Epithelial cell of proximal tubule (primary cell): ENCODE results near the gene C1orf210. TPM values are rescaled to one million over a fixed set of nuclear protein-coding genes. Genes with fewer than 3 reads are reported as not detected.

Source experiments
- DNase-seq: peaks from one replicate; pipeline ENCODE4 v3.0.0-alpha.2; 2011; ENCODE audit warnings: low read depth
- H3K4me3 ChIP-seq: 2 replicates; pipeline ENCODE4 v1.5.1; 2011; ENCODE audit warnings: low read depth, mild to moderate bottlenecking, low read length
- CTCF ChIP-seq: conservative IDR thresholded peaks from 2 replicates; pipeline ENCODE4 v1.5.1; 2012; ENCODE audit warnings: low read depth, mild to moderate bottlenecking, low read length
- total RNA-seq: library from RNA; depleted of rRNA; stranded (reverse); fragments of >200 nt; gene quantifications from 2 replicates; pipeline ENCODE4 v1.2.3, GENCODE V29; 2015

The C1orf210 gene
- total RNA-seq, 1 donor from 2014 or later, result 0.29 TPM

DNA sequence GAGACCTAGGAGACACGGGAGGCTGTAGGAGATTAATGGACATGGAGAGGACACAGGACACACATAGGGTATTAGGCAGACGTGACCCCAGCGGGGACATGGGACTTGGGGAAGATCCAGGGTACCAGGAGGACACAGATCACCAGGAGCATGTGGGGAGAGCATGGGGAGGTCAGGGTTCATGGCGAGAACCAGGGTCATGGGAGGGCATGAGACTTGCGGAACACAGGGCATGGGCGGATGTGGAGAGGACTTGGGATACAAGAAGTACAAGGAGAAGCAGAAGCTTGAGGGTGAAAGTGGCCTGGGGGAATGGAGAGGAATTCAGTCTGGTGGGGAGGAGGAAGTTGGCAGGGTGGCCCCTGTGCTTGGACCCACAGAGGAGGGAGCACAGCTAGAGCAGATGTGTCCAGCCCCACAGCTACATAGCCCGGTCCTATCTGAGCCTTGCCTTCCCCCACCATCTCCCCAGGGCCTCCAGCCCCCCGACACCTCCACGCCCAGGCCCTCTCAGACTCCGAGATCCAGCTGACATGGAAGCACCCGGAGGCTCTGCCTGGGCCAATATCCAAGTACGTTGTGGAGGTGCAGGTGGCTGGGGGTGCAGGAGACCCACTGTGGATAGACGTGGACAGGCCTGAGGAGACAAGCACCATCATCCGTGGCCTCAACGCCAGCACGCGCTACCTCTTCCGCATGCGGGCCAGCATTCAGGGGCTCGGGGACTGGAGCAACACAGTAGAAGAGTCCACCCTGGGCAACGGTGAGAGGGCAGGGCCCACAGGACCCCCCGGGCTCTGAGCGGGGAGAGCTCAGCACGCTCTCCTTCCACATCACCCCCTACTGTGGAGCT is 27.5 kb upstream of the C1orf210 start:
- TF ChIP-seq CTCF, result no peak
- DNase-seq, result no peak
- no peak overlapping the region for H3K4me3 ChIP-seq

DNA sequence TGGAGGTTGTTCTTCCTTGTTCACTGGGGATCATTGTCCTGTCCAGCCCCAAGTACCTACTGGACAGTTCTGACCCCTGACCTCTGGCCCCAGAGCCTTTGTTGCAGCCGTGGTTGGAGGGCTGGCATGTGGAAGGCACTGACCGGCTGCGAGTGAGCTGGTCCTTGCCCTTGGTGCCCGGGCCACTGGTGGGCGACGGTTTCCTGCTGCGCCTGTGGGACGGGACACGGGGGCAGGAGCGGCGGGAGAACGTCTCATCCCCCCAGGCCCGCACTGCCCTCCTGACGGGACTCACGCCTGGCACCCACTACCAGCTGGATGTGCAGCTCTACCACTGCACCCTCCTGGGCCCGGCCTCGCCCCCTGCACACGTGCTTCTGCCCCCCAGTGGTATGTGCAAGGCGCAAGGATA is 26.8 kb upstream of the C1orf210 start:
- no peak for DNase-seq
- no peak overlapping the region for H3K4me3 ChIP-seq
- TF ChIP-seq CTCF, result no peak

DNA sequence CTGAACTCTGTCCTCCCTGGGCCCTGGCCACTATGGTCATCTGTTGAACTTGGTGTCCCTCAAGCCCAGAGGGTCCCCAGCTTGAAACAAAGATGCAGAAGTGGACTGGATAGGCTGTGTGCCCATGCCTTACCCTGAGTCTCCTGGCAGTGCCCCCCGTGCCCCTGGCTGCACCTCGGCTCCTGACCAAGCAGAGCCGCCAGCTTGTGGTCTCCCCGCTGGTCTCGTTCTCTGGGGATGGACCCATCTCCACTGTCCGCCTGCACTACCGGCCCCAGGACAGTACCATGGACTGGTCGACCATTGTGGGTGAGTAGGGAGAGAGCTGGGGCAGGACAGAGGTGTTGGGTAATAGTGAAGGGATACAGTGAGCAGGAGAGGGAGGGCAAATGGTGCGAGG is 26.1 kb upstream of the C1orf210 start:
- DNase-seq, result no peak
- no peak overlapping the region for H3K4me3 ChIP-seq
- TF ChIP-seq CTCF, result no peak

GRCh38 chr1:43309405-43310025 is 24.1 kb upstream of the C1orf210 start:
- no peak for TF ChIP-seq CTCF
- H3K4me3 ChIP-seq, result no peak overlapping the region
- no peak for DNase-seq

DNA sequence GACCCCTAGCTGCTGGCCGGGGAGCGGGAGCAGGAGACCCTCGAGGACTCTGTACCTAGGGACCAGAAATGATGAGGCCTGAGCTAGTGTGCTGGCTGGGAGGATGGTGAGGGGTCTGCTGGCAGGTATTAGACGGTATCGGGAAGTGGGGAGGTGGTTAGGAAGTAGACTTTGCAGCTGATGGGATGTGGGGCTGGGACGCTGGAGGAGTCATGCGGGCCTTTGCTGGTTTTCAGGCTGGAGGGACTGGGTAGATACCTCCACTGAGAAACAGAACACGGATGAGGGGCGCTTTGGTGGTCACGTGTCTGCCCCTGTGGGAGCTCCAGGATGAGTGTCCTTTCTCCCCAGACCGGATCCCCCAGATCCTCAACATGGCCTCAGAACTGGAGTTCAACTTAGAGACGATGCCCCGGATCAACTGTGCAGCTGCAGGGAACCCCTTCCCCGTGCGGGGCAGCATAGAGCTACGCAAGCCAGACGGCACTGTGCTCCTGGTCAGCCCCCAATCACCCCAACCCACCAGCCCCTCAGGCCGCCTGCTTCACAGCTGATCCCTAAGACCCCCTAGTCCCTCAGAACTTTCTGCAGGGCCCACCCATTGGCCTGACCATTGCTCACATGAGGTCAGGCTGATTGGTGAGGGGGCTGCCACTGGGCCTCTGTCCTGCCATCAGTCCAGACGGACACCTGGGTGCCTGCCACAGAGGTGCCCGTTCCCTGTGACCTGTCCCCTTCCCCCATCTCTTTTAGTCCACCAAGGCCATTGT is 23.4 kb upstream of the C1orf210 start:
- DNase-seq, result no peak
- TF ChIP-seq CTCF, result no peak
- no peak overlapping the region for H3K4me3 ChIP-seq

GRCh38 chr1:43307458-43308158 is 22.2 kb upstream of the C1orf210 start:
- TF ChIP-seq CTCF, result no peak
- H3K4me3 ChIP-seq, result no peak overlapping the region
- DNase-seq, result no peak
